ENCODE measurements around the gene TBATA. TPM values are rescaled to one million over a fixed set of nuclear protein-coding genes. Genes with fewer than 3 reads are reported as not detected.

Gene TBATA
- total RNA-seq, 1 donor from 2014 or later, result not detected

- H3K4me3 Mint-ChIP-seq (ENCODE audit: unreplicated experiment), result no peak overlapping the region
- DNase-seq (ENCODE audit: low spot score), result no peak
- H3K9me3 Mint-ChIP-seq (ENCODE audit: unreplicated experiment), result no peaks in the 10 kb centered on the region
- peaks cover 7% of the 10 kb centered on the region for H3K36me3 Mint-ChIP-seq (ENCODE audit: low read depth, unreplicated experiment)
- H3K4me1 Mint-ChIP-seq (ENCODE audit: unreplicated experiment), result peaks cover 9% of the 10 kb centered on the region
- no peak overlapping the region for H3K27ac Mint-ChIP-seq (ENCODE audit: unreplicated experiment)
- TF ChIP-seq, protein P1, sequence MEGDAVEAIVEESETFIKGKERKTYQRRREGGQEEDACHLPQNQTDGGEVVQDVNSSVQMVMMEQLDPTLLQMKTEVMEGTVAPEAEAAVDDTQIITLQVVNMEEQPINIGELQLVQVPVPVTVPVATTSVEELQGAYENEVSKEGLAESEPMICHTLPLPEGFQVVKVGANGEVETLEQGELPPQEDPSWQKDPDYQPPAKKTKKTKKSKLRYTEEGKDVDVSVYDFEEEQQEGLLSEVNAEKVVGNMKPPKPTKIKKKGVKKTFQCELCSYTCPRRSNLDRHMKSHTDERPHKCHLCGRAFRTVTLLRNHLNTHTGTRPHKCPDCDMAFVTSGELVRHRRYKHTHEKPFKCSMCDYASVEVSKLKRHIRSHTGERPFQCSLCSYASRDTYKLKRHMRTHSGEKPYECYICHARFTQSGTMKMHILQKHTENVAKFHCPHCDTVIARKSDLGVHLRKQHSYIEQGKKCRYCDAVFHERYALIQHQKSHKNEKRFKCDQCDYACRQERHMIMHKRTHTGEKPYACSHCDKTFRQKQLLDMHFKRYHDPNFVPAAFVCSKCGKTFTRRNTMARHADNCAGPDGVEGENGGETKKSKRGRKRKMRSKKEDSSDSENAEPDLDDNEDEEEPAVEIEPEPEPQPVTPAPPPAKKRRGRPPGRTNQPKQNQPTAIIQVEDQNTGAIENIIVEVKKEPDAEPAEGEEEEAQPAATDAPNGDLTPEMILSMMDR (IDR thresholded peaks at IDR 0.05; ENCODE audit: unreplicated experiment), result no peak
- peaks cover 10% of the 10 kb centered on the region for H3K27me3 Mint-ChIP-seq (ENCODE audit: unreplicated experiment)
Observed at GRCh38 chr10:70777063-70777875, 7.9 kb downstream of the TBATA start.

DNA sequence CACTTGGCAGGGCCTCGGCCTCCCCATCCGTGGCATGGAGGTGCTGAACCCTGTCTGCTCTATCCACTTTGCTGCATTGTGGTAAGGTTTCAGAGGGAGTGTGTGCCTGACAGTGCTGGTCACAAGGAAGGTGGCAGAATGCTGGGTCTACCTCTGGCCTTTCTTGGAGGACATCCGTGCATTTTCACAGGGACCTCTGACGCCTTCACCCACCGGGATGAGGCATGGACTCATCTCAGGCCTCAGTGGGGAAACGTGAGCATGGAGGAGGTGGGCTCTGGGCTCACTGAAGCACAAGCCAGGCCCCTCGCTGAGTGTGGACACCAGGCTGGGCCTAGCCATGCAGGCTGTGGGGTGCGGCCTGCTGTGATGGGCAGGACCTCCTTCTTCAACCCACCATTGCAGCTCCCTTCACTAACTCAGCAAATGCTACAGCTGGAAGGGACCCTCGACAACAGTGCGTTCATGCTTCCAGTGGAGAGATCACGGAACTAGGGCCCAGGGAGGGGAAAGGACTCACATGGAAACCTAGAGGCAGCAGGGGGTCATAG, 8.6 kb downstream of the TBATA start:
- TF ChIP-seq, protein P1 (IDR thresholded peaks at IDR 0.05; ENCODE audit: unreplicated experiment), result no peak
- Mint-ChIP-seq H3K27me3 (ENCODE audit: unreplicated experiment) (peaks cover 14% of the 10 kb centered on the region), H3K27ac (ENCODE audit: unreplicated experiment) (no peak overlapping the region), H3K9me3 (ENCODE audit: unreplicated experiment) (no peaks in the 10 kb centered on the region), H3K4me3 (ENCODE audit: unreplicated experiment) (no peak overlapping the region), H3K36me3 (ENCODE audit: low read depth, unreplicated experiment) (peaks cover 11% of the 10 kb centered on the region), H3K4me1 (ENCODE audit: unreplicated experiment) (peaks cover 9% of the 10 kb centered on the region)
- DNase-seq (ENCODE audit: low spot score), result no peak

DNA sequence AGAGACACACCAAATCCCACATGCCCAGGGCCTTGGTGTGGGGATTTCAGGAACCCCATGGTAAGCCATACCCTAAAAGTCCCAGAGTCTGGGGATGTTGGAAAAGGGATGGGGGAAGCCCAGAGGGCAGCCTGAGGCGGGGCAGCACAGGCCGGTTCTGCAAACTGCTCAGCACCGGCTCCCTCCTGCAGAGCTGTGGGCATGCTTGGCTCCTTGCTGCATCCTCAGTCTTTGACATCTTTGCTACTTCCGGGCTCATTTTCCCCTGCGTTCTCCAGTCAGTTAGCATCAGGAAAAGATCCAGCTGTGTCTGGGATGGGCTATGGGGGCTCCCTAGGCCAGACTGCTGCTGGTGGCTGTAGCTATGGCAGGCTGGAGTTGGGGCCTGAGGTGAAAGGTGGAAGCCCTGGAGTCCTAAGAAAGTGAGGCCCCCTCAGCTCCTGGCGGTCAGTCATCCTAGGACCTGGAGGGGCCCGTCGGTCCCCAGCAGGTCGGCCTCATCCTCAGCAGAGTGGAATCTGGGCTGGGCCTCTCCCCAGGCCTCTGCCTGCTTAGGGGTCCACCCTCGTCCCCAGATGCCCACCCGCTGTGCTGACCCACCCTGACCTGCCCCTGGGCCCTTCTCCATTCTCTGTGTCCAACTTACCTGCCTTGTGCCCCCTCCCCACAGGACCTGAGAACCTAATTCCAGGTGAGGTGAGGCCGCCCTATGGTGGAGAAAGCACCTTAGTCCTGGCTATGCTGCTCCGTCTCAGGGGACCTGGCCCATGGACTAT, 9.3 kb downstream of the TBATA start:
- H3K36me3 Mint-ChIP-seq (ENCODE audit: low read depth, unreplicated experiment), result peaks cover 8% of the 10 kb centered on the region
- no peak overlapping the region for H3K27ac Mint-ChIP-seq (ENCODE audit: unreplicated experiment)
- TF ChIP-seq, protein P1 (IDR thresholded peaks at IDR 0.05; ENCODE audit: unreplicated experiment), result no peak
- H3K27me3 Mint-ChIP-seq (ENCODE audit: unreplicated experiment), result peaks cover 14% of the 10 kb centered on the region
- no peak overlapping the region for H3K4me3 Mint-ChIP-seq (ENCODE audit: unreplicated experiment)
- H3K9me3 Mint-ChIP-seq (ENCODE audit: unreplicated experiment), result no peaks in the 10 kb centered on the region
- no peak for DNase-seq (ENCODE audit: low spot score)
- peaks cover 9% of the 10 kb centered on the region for H3K4me1 Mint-ChIP-seq (ENCODE audit: unreplicated experiment)

GRCh38 chr10:70774810-70775678, 10.1 kb downstream of the TBATA start:
- DNase-seq (ENCODE audit: low spot score), result no peak
- peaks cover 4% of the 10 kb centered on the region for H3K36me3 Mint-ChIP-seq (ENCODE audit: low read depth, unreplicated experiment)
- TF ChIP-seq, protein P1 (IDR thresholded peaks at IDR 0.05; ENCODE audit: unreplicated experiment), result no peak
- H3K4me3 Mint-ChIP-seq (ENCODE audit: unreplicated experiment), result no peak overlapping the region
- no peak overlapping the region for H3K27ac Mint-ChIP-seq (ENCODE audit: unreplicated experiment)
- H3K27me3 Mint-ChIP-seq (ENCODE audit: unreplicated experiment), result peaks cover 11% of the 10 kb centered on the region
- no peaks in the 10 kb centered on the region for H3K9me3 Mint-ChIP-seq (ENCODE audit: unreplicated experiment)
- H3K4me1 Mint-ChIP-seq (ENCODE audit: unreplicated experiment), result peaks cover 9% of the 10 kb centered on the region

All from endothelial cell (in vitro differentiated cells).